SH-SY5Y (cell line): ENCODE data around the gene TMPRSS11D.

Source experiments
- GATA2 ChIP-seq: IDR thresholded peaks from 2 replicates; pipeline ENCODE4 v1.6.1; 2011; ENCODE audit warnings: mild to moderate bottlenecking, low read depth, low read length
- GATA3 ChIP-seq: IDR thresholded peaks from 2 replicates; pipeline ENCODE4 v1.6.1; 2011; ENCODE audit warnings: low read depth, mild to moderate bottlenecking, low read length, moderate library complexity

DNA sequence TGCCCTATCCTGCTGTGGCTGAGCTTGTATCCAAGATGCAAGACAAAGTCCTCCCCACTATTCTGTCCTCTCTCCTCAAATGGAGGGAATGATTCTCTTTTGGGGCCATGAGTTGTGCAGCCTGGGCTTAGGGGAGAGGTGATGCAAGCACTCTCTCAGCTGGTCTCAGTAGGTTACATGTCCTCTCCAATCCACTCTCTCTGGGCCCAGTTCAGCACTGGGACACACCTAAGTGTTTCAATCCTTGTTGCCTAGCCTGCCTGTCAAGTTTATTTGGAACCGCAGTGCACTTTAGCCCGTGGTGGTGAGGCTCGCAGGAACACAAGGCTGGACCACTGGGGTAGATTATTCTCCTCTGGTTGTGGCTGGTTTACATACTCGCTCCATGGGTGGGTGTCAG is 23.8 kb upstream of the TMPRSS11D start:
- TF ChIP-seq GATA3 = no peak
- no peak for TF ChIP-seq GATA2
